HG03442 (cell line): ENCODE data around the gene VASH2.

Experiments
- ATAC-seq: cut with Tn5 transposase; IDR thresholded peaks from one replicate; pipeline ENCODE4 v1.9.1; 2021; ENCODE audit warnings: mild to moderate bottlenecking, moderate library complexity; ENCODE audit not compliant: unreplicated experiment

The VASH2 gene

DNA sequence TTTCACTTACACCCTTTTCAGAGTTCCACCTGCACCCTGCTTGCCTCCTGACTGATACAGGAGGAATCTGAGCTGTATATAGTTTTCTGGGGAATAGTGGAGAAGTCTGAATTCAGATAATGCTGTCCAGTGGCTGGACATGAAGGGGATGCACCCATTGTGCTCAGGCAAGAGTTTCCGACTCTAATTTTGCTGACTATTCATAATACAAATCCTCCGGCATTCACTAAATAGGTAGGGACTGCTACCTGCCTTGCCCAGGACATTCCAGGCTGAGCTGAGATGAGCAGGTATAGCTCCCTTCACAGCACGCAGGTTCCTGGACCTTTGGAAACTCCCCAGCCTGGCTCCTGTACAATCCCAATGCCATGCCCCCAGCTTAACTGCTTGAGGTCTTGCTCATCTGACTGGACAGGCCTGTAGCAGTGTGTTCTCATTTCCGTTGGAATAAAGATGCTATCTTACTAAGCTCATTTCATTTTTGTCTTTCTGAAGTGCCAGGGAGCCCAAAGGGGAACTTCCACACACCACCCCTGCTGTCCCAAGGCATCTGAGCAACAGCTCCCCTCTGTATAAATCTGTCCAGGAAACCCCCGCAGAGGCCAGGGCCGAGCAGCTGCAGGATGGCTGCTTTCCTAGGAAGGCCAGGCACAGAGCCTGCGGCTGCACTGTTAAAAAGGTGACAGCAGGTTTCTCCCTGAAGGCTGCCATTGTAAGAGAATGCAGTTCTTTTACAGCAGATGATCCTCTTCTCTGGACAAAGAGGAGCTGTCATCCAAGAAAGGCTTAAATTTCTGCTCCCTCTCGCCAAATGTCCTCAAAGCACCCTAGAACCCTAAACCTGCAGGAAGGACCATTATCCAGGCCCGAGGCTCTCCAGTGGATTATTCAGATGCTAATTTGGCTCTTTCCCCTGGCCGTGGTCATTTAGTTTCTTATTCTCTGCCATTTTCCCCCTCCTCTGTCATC lies 21.7 kb upstream of the VASH2 start:
- peak; percentile 76 for ATAC-seq

DNA sequence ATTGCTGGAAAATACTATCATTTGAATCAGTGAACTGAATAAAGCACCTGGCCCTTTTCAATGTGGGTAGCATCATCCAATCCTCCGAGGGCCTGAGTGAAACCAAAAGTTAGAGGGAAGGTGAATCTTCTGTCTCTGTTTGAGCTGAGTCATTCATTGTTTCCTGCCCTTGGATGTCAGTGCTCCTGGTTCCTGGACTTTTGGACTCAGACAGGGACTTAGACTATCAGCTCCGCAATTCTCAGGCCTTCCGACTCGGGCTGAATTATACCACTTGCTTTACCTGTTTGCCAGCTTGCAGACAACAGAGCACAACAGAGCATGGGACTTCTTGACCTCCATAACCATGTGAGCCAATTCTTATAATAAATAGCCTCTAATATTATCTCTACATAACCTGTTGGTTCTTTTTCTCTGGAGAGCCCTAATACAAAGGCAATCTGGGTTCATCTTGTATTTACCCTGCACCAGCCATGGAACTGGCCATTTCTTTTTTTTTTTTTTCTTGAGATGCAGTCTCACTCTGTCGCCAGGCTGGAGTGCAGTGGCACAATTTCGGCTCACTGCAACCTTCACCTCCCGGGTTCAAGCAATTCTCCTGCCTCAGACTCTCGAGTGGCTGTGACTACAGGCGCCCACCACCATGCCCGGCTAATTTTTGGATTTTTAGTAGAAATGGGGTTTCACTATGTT lies 19.2 kb upstream of the VASH2 start:
- ATAC-seq, result no peak

DNA sequence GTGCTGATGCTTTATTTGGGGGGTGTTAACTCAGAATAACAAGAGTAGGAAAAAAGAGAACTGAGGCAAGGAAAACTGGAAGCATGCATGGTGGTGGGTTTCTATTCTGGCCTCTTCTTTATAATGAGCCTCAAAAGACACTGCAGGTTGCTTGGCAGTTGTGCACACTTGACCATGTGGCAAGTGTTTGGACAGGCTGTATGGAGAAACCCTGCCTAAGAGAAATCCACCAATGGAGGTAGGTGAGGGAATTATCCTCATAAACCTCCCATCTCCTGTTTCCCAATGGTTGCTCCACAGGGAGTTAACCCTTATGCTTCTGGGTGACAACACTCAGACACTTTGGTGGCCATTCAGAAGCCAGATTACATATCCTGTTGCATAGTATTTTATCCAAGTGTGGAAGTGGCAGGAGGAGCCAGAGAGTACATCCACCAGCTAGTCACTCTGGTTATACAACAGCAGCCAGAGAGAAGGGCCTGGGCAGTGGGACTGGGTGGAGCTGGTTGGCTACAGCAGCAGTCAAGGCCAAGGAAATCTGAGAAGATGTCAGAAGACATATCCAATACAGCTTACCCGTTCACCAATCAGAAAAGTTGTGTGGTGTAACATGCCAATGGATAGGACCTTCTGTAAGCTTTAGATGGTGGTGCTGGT lies 16.4 kb upstream of the VASH2 start:
- ATAC-seq, result no peak

DNA sequence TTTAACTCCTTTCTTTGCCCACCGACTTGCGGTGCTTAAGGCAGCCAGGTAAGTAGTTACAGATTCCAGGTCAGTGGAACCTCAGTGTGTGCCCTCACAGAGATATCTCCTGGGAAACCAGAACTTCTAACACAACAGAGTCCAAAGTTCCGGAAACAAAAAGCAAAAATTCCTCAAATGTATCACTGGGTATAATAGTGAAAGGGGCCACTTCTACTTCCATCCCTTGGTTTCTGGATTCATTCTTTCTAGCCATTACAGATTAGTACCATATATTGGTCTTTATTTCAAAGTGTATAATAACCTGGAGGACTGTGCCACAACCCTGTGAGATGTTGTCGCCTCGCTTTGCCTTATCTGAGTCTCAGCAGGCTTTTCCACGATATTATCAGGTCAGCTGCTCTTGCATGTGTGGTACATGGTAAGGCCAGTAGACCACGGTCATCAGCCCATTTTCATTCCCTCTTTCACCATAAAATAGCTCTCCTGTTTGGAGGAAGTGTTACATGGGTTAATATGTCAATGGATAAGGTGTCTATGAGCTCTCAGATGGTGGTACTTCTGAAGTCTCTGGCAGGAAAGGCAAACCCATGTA lies 14.9 kb upstream of the VASH2 start:
- no peak for ATAC-seq

DNA sequence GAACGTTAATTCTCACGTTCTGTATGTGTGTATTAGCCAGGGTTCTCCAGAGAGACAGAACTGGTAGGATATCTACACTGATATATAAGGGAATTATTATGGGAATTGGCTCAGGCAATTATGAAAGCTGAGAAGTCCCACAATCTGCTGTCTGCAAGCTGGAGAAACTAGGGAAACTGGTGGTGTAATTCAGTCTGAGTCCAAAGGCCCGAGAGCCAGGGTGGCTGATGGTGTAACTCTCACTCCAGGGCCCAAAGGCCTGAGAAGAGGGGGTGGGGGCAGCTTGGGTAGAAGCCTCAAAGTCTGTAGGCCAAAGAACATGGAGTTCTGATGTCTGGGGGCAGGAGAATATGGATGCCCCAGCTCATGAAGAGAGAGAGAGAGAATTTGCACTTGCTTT lies 13.3 kb upstream of the VASH2 start:
- ATAC-seq, result no peak

DNA sequence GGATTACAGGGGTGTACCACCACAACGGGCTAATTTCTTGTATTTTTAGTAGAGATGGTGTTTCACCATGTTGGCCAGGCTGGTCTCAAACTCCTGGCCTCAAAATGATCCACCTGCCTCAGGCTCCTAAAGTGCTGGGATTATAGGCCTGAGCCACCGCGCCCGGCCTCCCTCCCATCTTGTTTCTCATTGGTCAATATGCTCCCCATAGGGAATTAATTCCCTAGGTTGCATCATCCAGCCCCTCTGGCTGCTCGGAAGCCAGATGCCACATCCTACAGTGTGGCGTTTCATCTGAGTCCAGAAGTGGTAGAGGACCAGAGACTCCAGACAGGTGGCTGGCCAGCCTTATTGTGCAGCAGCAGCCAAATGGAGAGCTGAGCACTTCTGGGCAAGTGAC lies 11.5 kb upstream of the VASH2 start:
- no peak for ATAC-seq

DNA sequence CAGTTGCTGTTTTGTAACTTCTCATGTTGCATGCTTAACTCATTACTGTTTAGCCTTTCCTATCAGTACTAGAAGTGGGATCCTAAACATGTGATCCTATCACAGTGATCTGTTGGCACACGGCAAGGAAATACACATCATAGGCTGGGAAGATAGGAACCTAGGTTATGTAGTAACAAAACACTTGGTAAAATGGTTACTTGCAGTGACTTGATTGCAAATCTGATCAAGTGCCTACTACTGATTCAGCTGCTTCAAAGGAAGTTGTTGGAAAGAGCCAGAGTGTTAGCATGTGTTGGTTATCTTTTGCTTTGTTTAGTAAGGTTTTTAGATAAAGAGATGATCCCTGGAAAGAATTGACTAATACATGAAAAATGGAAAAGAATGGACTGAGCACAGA lies 8.9 kb upstream of the VASH2 start:
- no peak for ATAC-seq

DNA sequence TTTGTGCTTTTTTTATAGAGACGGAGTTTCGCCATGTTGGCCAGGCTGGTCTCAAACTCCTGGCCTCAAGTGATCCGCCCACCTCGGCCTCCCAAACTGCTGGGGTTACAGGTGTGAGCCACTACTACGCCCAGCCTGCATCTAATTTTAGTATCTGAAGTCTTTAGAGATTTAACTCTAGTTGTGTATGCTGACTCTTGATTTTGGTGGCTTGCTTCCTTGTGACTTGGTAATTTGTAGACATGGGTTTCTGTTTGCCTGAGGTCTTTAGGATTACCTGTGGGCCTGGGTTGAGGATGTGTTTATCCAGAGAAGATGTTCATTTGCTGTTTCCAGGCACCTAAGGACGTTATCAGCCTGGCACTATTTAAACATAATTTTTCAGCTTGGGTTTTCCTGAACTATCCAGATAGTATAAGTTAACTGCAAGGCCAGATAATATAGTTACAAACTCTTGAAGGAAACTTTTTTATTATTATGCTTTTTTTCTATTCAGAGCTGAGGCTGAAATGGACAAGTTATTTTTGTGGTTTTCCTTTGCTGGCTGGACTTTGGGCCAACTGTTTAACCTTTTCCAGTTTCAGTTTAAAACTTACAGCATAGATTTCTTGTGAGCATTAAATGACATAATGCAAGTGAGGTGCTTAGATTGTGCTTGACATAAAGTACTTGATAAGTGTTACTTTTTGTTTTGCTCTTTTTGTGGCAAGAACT lies 7.5 kb upstream of the VASH2 start:
- ATAC-seq, result no peak

DNA sequence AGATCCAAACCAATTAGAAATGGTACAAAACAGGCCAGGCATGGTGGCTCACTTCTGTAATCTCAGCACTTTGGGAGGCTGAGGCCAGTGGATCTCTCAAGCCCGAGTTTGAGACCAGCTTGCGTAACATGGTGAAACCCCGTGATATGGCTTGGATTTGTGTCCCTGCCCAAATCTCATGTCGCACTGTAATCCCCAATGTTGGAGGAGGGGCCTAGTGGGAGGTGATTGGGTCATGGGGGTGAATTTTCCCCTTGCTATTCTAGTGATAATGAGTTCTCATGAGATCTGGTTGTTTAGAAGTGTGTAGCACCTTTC lies 7.0 kb upstream of the VASH2 start:
- no peak for ATAC-seq

DNA sequence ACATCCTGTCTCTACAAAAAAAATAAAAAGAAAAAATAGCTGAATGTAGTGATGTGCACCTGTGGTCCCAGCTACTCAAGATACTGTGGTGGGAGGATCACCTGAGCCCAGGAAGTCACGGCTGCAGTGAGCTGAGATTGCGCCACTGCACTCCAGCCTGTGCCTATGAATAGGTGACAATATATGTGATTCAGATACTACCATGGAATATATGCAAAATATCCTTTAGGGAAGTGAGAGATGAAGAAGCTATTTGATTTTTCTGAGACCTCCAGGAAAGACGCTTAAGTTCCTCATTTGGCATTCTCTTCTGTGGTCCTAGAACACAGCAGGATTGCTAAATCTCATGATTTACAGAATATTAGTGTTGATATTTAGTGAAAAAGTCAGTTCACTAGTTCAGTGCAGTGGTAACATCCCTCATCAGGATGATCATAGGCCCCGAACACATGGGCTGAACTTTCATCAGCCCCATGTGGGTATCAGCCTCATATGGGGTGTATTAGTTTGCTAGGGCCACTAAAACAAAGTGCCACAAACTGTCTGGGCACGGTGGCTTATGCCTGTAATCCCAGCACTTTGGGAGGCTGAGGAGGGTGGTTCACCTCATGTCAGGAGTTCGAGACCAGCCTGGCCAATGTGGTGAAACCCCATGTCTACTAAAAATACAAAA lies 6.0 kb upstream of the VASH2 start:
- peak; percentile 47 for ATAC-seq

DNA sequence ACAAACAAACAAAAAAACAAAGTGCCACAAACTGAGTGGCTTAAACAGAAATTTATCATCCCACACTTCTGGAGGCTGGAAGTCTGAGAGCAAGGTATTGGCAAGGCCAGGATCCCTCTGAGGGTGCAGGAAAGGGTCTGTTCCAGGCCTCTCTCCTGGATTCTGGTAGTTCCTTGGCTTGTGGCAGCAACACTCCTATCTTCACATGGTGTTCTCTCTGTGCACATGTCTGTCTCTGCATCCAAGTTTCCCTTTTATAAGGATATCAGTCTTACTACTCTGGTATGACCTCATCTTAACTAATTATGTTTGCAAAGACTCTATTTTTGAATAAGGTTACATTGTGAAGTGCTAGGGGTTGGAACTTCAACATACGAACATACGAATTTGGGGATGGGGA lies 5.3 kb upstream of the VASH2 start:
- ATAC-seq, result no peak

DNA sequence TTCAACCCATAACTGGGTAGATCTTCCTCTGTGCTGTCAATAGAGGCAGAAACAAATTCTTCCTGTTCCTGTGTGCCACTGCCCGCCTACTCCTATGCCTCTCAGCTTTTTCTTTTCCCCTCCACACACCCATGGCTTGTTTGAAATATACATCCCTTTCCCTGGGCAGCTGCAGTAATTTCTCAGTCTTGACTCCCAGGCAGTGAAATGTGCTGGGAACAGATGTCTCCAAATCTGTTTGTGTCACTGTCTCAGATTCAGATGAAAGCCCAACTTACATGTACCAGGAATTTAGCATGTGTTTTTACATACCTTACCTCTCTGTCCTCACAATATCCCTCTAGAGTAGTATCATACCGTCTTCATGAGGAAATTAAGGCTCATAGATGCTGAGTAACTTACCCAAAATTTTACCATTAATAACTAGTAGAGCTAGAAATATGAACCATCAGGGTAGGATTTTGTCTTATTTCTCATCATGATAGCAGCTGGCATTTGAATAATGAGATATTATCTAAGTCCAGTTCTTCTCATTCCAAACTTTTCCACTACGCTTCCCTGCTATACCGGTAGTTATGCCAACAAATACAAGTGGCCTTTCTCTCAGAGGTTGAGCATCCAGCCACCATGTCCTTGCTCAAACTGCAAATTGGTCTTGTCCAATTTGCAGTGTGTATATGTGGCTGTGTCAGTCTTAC lies 4.7 kb upstream of the VASH2 start:
- ATAC-seq, result no peak

DNA sequence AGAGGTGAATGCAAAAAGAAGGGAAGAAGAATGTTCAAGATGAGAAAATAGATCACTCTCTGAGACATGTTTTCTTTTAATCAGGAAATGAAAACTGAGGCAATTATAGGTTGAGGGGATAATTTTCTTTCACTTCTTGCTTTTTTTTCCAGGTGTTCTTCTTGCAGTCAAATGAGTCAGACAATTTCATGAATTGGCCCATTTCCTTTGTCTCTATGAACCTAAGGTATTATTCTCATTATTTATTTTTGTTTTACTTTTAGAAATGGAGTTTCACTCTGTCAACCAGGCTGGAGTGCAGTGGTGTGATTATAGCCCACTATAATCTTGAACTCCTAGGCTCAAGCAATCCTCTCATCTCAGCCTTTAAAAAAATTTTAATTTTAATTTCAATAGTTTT lies 3.5 kb upstream of the VASH2 start:
- ATAC-seq, result no peak

DNA sequence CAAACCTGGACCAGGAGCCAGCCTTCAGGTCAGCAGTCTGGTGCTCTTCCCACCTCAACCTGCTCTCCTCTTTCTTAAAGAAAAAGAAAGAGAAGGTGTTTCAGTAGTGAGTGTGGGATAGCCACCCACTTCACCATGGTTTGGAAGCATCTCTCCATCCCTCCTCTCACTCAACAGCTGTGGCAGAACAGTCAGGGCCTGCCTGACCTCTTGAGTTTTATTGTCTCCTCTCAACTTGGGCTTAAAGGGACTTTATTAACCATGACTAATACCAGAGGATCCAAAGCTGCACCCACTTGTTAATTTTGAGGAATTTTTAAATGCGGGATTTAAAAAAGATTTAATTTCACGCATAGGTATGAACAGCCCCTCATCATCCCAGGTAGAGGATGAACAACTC lies 570 bp upstream of the VASH2 start:
- ATAC-seq, result no peak

DNA sequence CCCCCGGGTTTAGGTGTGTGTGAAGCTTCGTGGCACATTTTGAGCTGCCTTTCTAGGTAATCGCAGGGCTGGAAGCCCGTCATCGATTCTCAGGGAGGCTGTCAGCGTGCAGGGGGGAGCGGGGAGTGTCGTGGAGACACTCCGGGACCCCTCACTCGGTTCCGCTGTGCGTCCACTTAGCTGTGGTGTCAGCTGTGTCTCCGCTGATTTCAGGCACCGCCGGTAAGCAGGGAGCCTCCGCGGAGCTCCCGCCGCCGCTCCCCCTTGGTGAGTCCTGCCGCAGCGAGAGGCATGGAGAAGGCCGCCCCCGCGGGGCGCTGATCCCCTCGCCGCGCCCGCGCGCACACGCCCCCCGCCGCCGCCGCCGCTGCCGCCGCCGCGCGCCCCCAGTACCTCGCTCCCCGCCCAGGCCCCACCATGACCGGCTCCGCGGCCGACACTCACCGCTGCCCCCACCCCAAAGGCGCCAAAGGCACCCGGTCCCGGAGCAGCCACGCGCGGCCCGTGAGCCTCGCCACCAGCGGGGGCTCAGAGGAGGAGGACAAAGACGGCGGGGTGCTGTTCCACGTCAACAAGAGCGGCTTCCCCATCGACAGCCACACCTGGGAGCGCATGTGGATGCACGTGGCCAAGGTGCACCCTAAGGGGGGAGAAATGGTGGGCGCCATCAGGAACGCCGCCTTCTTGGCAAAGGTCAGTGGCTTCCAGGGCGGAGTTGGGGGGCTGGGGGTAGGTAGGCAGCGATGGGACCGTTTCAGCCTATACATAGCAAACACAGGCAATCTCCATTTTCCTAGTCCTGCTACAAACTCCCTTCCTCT lies 995 bp downstream of the VASH2 start:
- ATAC-seq, result no peak

DNA sequence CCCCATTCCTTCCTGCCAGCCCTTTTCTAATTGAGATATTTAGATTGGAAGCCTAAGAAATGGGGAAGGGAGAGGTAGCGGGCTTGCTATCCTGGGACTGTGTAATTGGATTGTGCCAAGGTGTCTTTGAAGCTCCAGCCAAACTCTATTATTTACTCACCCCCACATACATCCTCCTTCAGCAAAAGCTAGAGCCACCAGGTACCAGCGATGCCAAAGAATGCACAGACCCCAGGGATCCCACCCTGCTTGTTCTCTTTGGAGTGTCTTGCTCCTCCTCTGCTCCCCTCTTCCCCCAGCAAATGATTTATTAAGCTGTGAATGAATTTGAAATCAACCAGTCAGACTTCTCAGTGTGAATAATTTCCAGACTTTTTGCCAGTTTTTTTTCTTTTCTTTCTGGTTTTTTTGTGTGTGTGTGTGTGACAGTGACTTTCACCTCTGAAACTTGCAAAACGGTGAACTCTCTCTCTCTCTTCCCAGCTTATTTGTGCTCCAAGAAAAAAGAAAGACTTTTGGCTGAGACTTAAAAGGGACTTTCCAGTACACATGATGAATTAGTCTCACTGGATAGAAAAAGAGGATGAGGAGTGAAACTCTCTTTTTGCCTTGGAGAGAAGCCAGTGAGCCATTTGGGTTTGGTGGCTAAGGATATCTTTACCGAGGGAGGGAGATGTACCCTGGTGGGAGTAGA lies 1.8 kb downstream of the VASH2 start:
- no peak for ATAC-seq

DNA sequence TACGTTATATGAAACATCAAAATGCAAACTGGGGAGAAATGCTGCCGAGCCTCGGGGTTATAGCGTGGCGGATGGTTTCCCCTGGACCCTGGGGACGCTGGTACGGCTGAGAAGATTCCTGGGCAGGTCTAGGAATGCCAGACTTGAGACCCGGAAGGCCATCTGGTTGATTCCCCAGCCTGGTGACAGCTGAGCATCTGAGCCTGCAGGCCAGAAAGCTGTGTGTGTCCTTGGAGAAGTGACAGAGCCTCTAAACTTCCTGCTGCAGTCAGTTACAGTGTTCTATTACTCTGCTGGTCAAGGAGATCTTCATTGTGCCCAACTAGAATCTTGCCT lies 2.3 kb downstream of the VASH2 start:
- ATAC-seq, result no peak

DNA sequence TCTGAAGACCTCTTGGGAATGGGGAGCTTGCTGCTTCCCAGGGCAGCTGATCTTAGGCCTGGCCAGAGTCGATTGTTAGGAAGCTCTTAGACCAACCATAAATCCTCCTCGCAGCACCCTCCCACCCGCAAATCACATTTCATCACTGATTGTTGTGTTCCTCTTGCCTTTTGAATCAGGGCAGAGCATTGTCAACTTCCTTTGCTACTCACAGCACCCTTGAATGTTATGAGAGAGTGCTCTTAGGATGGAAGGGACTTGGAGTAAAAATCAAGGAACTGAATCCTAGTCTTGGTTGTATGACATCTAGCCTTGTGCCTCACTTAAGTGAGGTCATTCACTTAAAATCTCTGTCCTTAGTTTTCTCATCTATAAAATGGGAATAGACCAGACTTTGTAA lies 3.0 kb downstream of the VASH2 start:
- ATAC-seq, result no peak
